GM18868 (cell line): ENCODE data around the gene GNB1L.
"Not testable (repeated sequence)": the region's sequence is repeated elsewhere in the genome, so short reads cannot be mapped to it uniquely, and the experiment has no call there.

Experiments
- ATAC-seq: cut with Tn5 transposase; IDR thresholded peaks from one replicate; pipeline ENCODE4 v1.9.1; 2021; ENCODE audit warnings: mild to moderate bottlenecking, moderate library complexity; ENCODE audit not compliant: unreplicated experiment

Gene GNB1L

DNA sequence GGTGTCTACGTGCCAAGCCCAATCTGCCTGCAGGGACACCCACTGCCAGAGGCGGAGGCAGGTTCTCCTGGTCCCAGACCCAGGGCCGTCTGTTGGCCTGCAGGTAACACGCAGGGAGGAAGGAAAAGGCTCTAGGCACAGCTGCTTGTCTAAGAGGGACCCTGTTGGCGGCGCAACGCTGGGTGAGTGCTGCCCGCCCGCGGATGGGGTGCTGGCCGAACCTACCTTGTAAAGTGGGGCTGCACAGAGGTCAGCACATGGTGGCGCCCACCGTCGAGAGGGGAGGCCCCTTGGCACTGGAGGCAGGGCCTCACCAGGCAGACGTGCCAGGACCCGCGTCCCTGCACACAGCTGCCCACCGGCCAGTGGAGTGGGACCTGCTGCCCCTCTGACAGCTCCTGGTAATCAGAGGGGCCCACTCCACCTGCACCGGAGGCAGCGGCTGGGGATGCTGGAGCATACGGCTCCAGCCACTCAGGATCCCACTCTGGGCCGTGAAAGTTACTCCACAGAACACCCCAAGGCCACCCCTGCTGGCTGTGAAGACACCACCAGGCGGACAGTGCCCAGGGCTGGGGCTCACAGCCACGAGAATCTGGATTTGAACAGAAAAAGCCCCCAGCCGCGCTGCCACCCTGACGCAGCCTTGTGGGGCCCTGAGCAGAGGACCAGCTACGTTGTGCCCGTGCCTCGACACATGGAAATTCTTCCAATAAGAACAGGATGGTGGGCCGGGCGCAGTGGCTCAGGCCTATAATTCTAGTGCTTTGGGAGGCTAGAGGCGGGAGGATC lies 70.1 kb downstream of the GNB1L start:
- no peak for ATAC-seq

- no peak for ATAC-seq
These were observed 70.9 kb downstream of the GNB1L start for GRCh38 chr22:19783586-19784383.

- no peak for ATAC-seq
These were observed 72.1 kb downstream of the GNB1L start for GRCh38 chr22:19782533-19782932.

DNA sequence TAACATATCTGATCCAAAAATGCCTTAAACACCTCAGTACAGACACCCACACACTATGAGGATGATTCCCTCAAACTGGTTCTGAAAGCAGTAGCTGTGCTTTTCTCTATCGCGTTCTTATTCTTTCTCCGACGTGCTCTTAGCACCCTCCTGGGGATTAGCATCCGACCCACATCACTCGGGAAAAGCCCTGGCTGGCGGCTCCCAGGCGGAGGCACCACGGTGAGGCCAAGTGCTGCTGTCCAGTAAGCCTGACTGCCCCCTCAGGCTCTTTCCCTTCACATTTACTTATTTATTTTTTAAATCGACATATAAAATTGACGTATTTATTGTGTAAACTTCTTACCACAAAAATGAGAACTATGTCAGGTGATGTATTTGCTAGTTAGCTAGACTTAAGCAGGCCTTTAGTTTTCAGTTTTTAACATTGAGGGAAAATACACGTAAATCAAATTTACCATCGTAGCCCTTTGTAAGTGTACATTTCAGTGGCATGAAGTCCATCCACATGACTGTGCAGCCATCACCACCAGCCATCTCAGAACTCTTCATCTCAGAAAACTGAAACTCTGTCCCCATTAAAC lies 74.9 kb downstream of the GNB1L start:
- no peak for ATAC-seq

DNA sequence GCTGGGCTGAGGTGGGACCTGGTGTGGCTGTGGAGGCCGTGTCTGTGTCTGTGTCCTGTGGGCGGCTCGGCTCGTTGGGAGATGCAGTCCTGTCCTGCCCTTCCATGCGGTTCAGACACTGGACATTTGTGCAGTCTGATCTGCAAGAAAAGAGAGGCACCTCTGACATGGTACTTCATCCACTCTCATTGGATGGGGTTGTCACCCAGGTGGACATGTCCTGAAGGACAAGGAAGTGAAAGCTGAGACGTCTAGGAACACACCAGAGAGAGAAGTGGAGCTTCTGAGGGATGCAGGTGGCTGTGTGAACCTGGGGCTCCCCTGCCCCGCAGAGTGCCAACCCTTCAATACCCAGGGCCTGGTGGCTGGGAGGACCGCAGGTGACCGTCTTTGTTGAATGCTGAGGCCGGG lies 75.7 kb downstream of the GNB1L start:
- ATAC-seq: no peak

- not testable (repeated sequence) for ATAC-seq
These were observed 77.5 kb downstream of the GNB1L start for GRCh38 chr22:19777192-19777591.

- ATAC-seq: no peak
These were observed 78.1 kb downstream of the GNB1L start for GRCh38 chr22:19776433-19777031.

GRCh38 chr22:19775496-19776325 lies 79.0 kb downstream of the GNB1L start:
- ATAC-seq: no peak

- no peak for ATAC-seq
These were observed 80.0 kb downstream of the GNB1L start for GRCh38 chr22:19774628-19775027.

DNA sequence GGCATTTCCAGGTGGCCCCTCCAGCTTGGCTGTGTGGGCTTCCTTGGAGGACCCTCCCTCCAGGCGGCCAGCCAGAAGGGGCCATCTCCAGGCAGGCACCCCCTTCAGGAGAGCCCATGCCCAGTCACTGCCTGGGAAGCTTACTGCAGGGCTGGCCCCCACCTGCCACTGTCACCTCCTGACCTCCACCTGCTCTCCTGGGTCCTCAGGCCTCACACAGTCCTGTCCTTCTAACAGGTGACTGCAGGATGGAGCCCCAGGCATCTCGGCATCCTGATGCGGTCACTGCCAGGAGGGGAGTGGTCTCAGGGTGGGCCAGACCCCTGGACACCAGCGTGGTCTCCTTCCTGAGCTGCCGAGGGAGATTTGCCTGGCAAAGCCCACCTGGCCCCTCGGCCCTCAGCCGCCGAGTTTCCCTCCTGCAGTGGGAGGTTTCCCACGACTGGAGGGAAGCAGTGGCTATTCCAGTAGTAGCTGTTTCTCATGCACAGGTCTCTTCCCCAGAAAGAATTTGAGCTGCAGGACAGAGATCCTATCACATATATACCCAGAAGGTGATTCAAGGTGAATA lies 81.1 kb downstream of the GNB1L start:
- ATAC-seq: no peak

GRCh38 chr22:19772673-19773469 lies 81.8 kb downstream of the GNB1L start:
- ATAC-seq: no peak

- no peak for ATAC-seq
These were observed 82.3 kb downstream of the GNB1L start for GRCh38 chr22:19772422-19772672.

DNA sequence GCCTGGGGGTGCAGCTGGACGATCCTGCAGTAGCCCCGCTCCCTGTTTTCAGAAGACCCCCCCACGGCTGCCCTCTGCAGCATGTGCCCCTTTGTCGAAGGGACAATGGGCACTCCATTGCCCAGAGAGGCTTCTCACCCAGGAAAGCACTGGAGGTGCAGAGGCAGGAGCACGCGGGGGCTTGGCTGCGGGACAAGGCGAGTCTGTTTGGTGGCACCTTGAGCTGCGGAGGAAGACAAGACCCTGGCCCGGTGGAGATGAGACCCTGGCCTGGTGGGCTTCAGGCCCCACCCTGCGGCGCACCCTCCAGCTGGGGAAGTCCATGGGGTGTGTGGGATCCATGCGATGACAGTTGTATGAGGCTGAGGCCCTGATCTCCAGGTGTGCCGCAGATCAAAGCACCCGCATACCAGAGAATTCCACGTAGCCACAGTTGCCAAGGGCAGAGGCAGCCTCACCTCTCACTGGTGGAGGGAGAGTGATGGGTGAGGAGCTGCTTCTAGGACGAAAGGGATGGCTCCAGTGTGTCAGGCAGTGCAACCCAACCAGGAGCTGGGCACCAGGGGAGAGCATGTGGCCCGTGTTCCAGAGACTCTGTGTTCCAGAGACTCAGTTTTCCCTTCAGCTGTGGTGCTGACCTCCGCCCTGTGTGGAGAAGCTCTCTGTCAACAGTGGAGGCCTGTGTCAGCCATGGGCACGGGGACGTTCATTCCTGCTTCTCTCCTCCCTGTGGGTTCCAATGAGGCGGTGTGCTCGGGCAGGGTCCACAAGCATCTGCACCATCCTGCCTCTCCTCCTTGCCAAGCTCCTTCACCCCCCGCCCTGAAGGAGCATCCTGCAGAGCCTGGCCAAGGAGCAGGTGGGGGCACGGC lies 84.1 kb downstream of the GNB1L start:
- ATAC-seq: no peak

DNA sequence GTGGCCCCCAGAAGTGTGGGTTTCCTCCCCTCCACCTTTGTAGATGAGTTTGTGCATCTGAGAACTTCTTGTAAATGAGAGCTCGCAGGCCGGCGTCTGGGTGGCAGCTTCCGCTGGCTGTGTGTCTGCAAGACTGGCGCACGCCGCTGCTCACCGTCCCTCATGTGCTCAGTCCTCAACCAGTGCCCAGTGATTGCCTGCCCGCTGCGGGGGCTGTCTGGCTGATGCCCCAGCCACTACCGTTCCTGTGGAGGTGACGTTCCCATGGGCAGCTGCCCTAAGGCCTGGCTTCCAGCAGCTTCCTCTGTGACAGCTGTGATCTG lies 85.3 kb downstream of the GNB1L start:
- no peak for ATAC-seq

DNA sequence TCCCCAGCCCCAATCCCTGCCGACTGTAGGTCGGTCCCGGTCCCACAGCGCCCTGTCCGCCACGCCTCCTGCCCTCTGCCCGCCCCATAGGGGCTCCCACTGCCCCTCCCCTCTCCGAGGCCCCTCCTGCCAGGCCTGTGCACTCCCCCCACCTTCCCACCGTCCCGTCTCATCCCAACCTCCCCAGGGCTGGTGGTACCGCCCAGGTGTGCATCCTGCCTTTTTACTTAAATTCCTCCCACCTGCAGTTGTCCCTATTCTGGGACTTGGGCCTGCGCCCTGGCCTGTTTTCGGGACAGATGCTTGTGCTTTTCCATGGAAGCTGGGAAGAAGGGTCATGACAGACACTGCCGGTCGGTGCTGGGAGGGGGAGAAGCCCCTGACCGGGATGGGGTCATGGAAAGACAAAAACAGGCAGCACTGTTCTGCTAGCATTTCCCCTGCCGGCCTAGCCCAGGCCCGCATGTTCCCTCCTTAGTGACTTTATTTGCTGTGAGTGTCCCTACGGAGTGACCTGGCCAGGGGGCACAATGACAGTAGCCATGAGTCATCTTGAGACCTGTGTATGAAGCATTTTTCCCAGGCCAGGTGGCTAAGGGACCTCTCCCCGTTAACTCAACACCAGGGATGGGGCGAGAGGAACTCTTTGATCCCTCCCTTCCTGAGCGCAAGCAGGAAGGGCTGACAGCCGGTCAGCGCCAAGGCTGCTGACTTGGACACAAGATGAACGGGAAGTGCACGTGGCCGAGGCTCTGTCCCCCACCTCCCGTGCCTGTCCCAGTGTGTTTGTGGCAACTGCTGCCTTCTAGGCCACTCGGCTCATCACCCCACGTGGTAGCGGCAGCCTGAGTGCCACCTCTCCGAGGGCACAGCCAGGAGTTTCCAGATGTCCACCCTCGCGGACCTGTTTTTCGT lies 87.0 kb downstream of the GNB1L start:
- ATAC-seq: no peak

DNA sequence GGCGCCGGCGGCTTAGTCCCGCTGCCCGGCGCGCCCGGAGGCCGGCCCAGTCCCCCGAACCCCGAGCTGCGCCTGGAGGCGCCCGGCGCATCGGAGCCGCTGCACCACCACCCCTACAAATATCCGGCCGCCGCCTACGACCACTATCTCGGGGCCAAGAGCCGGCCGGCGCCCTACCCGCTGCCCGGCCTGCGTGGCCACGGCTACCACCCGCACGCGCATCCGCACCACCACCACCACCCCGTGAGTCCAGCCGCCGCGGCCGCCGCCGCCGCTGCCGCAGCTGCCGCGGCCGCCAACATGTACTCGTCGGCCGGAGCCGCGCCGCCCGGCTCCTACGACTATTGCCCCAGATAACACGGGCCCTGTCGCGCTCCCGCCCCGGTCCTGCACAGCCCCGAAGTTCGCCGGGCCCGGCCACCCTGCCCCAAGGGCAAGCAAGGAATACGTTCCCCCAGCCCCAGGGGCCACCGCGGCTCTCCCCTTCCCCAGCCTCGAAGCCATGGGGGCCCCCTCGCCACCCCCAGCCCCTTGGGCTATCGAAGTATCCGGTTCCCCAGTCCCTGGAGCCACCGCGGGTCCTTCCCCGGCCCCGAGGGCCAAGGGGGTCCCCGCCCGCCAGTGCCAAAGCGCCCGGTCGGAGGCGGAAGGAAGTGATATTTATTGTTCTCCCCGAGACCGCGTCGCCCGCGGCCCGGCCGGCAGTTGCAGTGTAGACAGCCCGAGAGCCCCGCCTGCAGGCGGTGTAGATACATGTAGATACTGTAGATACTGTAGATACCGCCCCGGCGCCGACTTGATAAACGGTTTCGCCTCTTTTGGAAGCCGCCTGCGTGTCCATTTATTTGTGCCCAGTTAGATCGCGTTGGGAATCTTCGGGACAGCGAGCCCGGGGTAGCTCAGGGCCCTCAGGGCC lies 87.9 kb downstream of the GNB1L start:
- no peak for ATAC-seq

DNA sequence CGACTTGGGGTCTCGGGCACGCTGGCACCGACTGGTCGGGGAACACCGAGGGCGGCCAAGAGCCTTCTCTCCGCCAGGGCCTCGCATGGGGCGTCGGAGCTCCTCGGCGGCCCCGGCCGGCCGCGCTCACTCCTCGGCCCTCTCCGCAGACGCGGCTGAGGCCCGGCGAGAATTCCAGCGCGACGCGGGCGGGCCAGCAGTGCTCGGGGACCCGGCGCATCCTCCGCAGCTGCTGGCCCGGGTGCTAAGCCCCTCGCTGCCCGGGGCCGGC lies 88.5 kb downstream of the GNB1L start:
- ATAC-seq: no peak
